H9 (cell line): ENCODE results near the gene PRKAG2. TPM values are rescaled to one million over a fixed set of nuclear protein-coding genes. Genes with fewer than 3 reads are reported as not detected.

Experiments
- DNase-seq: peaks from one replicate; pipeline ENCODE4 v3.0.0-alpha.2; 2017
- H2AFZ ChIP-seq: one replicate; pipeline ENCODE4 v1.6.1; 2013; ENCODE audit warnings: mild to moderate bottlenecking, low read length, control low read depth, moderate library complexity
- H2AK5ac ChIP-seq: 2 replicates; pipeline ENCODE4 v1.6.1; 2013; ENCODE audit warnings: low read length, control low read depth, mixed read lengths; ENCODE audit not compliant: insufficient read length
- H2BK120ac ChIP-seq: one replicate; pipeline ENCODE4 v1.6.1; 2013; ENCODE audit warnings: low read depth, mild to moderate bottlenecking, low read length, control low read depth, inconsistent platforms; ENCODE audit not compliant: poor library complexity, severe bottlenecking
- H2BK12ac ChIP-seq: 2 replicates; pipeline ENCODE4 v1.6.1; 2013; ENCODE audit warnings: low read length, control low read depth, mixed read lengths, low read depth; ENCODE audit not compliant: insufficient read length
- H2BK15ac ChIP-seq: 2 replicates; pipeline ENCODE4 v1.6.1; 2013; ENCODE audit warnings: low read depth, low read length, control low read depth
- H2BK20ac ChIP-seq: one replicate; pipeline ENCODE4 v1.6.1; 2013; ENCODE audit warnings: low read depth, mild to moderate bottlenecking, low read length, control low read depth, inconsistent platforms; ENCODE audit not compliant: poor library complexity, severe bottlenecking
- H2BK5ac ChIP-seq: 2 replicates; pipeline ENCODE4 v1.6.1; 2013; ENCODE audit warnings: low read length, control low read depth, mixed read lengths; ENCODE audit not compliant: insufficient read length
- H3K14ac ChIP-seq: 2 replicates; pipeline ENCODE4 v1.6.1; 2013; ENCODE audit warnings: low read length, control low read depth; ENCODE audit not compliant: insufficient read depth
- H3K18ac ChIP-seq: 2 replicates; pipeline ENCODE4 v1.6.1; 2013; ENCODE audit warnings: low read depth, mild to moderate bottlenecking, mixed read lengths, low read length, control low read depth; ENCODE audit not compliant: insufficient read length
- H3K23ac ChIP-seq: 2 replicates; pipeline ENCODE4 v1.6.1; 2013; ENCODE audit warnings: low read length, control low read depth, mixed read lengths, low read depth; ENCODE audit not compliant: insufficient read length
- H3K23me2 ChIP-seq: 2 replicates; pipeline ENCODE4 v1.6.1; 2013; ENCODE audit warnings: low read depth, mild to moderate bottlenecking, mixed read lengths, low read length, control low read depth; ENCODE audit not compliant: insufficient read length, poor library complexity, severe bottlenecking
- H3K27ac ChIP-seq: 2 replicates; pipeline ENCODE4 v1.5.1; 2013; ENCODE audit warnings: low read length, control low read depth, mixed read lengths, low read depth; ENCODE audit not compliant: insufficient read length
- H3K27me3 ChIP-seq: 2 replicates; pipeline ENCODE4 v1.6.1; 2013; ENCODE audit warnings: low read length, control low read depth, inconsistent platforms; ENCODE audit not compliant: insufficient read depth
- H3K4ac ChIP-seq: 2 replicates; pipeline ENCODE4 v1.6.1; 2013; ENCODE audit warnings: low read depth, mild to moderate bottlenecking, control low read depth, inconsistent platforms, low read length, moderate library complexity
- H3K4me1 ChIP-seq: 2 replicates; pipeline ENCODE4 v1.6.1; 2013; ENCODE audit warnings: low read length, control low read depth, inconsistent platforms; ENCODE audit not compliant: insufficient read depth
- H3K4me2 ChIP-seq: 2 replicates; pipeline ENCODE4 v1.6.1; 2013; ENCODE audit warnings: low read length, control low read depth, mixed read lengths; ENCODE audit not compliant: insufficient read length, insufficient read depth
- H3K56ac ChIP-seq: 2 replicates; pipeline ENCODE4 v1.6.1; 2013; ENCODE audit warnings: low read depth, mild to moderate bottlenecking, mixed read lengths, low read length, control low read depth; ENCODE audit not compliant: insufficient read length
- H3K79me1 ChIP-seq: 2 replicates; pipeline ENCODE4 v1.6.1; 2013; ENCODE audit warnings: low read depth, mild to moderate bottlenecking, moderate library complexity, low read length, control low read depth, inconsistent platforms; ENCODE audit not compliant: insufficient read depth, poor library complexity, severe bottlenecking
- H3K79me2 ChIP-seq: 2 replicates; pipeline ENCODE4 v1.6.1; 2013; ENCODE audit warnings: low read length, control low read depth, inconsistent platforms; ENCODE audit not compliant: insufficient read depth
- H3K9ac ChIP-seq: 2 replicates; pipeline ENCODE4 v1.6.1; 2013; ENCODE audit warnings: low read length, control low read depth, mixed read lengths; ENCODE audit not compliant: insufficient read length; ENCODE audit errors: extremely low read depth
- H3K9me3 ChIP-seq: one replicate; pipeline ENCODE4 v1.6.1; 2013; ENCODE audit warnings: low read depth, low read length, inconsistent platforms; ENCODE audit not compliant: control insufficient read depth
- H3T11ph ChIP-seq: one replicate; pipeline ENCODE4 v1.6.1; 2013; ENCODE audit warnings: mild to moderate bottlenecking, low read length, control low read depth, inconsistent platforms
- H4K20me1 ChIP-seq: one replicate; pipeline ENCODE4 v1.6.1; 2013; ENCODE audit not compliant: control insufficient read depth, insufficient read length, insufficient read depth
- H4K5ac ChIP-seq: 2 replicates; pipeline ENCODE4 v1.6.1; 2013; ENCODE audit warnings: low read depth, mild to moderate bottlenecking, mixed read lengths, low read length, control low read depth; ENCODE audit not compliant: insufficient read length
- H4K8ac ChIP-seq: replicated peaks from 2 replicates; pipeline ENCODE4 v1.6.1; 2013; ENCODE audit warnings: low read length, control low read depth, mixed read lengths, low read depth; ENCODE audit not compliant: insufficient read length
- H4K91ac ChIP-seq: 2 replicates; pipeline ENCODE4 v1.6.1; 2013; ENCODE audit warnings: low read depth, mild to moderate bottlenecking, moderate library complexity, mixed read lengths, low read length, control low read depth; ENCODE audit not compliant: insufficient read length
- H3K27ac Mint-ChIP-seq, 3 experiments: 2 replicates in 2 of 3; 3 replicates in 1 of 3; pipeline ENCODE4 v1.8.0; 2020 to 2021; ENCODE audit warnings: mixed read lengths in 3 of 3, mild to moderate bottlenecking in 1 of 3, moderate library complexity in 1 of 3
- H3K27me3 Mint-ChIP-seq: 2 replicates; pipeline ENCODE4 v1.8.0; 2021; ENCODE audit warnings: low read depth, mild to moderate bottlenecking, moderate library complexity, mixed read lengths
- H3K36me3 Mint-ChIP-seq, 3 experiments: 2 replicates in 2 of 3; 3 replicates in 1 of 3; pipeline ENCODE4 v1.8.0; 2020 to 2021; ENCODE audit warnings: low read depth in 3 of 3, mixed read lengths in 3 of 3; ENCODE audit not compliant: insufficient read depth in 1 of 3
- H3K4me1 Mint-ChIP-seq, 2 experiments: 2 replicates each; pipeline ENCODE4 v1.8.0; 2020; ENCODE audit warnings: mixed read lengths in 2 of 2
- H3K4me3 Mint-ChIP-seq, 2 experiments: 2 replicates in 1 of 2; 3 replicates in 1 of 2; pipeline ENCODE4 v1.8.0; 2020 to 2021; ENCODE audit warnings: mild to moderate bottlenecking in 2 of 2, mixed read lengths in 2 of 2, moderate library complexity in 1 of 2
- H3K9me3 Mint-ChIP-seq, 2 experiments: 2 replicates in 1 of 2; 3 replicates in 1 of 2; pipeline ENCODE4 v1.8.0; 2020; ENCODE audit warnings: mild to moderate bottlenecking in 2 of 2, mixed read lengths in 2 of 2, moderate library complexity in 1 of 2
- CTCF ChIP-seq: fragments of 200-600 bp; sonication (generic); conservative IDR thresholded peaks from 3 replicates; pipeline ENCODE4 v1.8.0; 2021; ENCODE audit warnings: antibody characterized with exemption, mild to moderate bottlenecking
- WGBS: extraction: QIAGEN DNeasy Blood & Tissue Kit; methylation state at CpG from one replicate; pipeline ENCODE4 v1.1.7; 2013; ENCODE audit warnings: missing lambda C conversion rate, low lambda C conversion rate, mixed read lengths; ENCODE audit not compliant: insufficient read length; ENCODE audit errors: extremely low coverage; 5-methylcytosine and 5-hydroxymethylcytosine counted together
- total RNA-seq: library from RNA; stranded (reverse); gene quantifications from 2 replicates; pipeline ENCODE4 v1.2.1, GENCODE V29; 2021

PRKAG2 gene
- total RNA-seq, 1 experiment from 2014 or later = 11.8 TPM

DNA sequence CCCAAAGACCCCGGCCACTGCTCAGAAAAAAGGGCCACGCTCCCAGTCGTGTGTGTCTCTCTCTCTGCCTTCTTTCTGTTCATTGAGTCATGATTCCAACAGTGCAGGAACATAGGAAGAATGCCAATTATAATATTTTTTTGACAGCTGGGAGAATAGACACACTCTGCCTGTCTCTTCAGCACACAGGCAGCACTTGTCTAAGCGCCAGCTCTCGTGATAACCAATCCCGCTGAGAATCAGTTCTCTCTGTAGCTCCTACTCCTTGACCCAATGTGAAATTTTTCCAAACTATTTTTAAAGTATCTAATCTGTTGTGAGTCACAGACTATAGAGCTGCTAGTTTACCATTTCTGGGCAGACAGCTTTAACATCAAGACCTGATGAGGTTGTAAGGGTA lies 211.5 kb downstream of the PRKAG2 start:
- 0 out of 2 replicates have a peak, but pooled peaks cover 6% of the 10 kb centered on the region for H3K27me3 Mint-ChIP-seq
- no peak overlapping the region for H3K9ac ChIP-seq

More for the DNA sequence above, 211.5 kb downstream of the PRKAG2 start:
- H3K4ac ChIP-seq = no peak overlapping the region
- peaks cover 2 to 4% of the 10 kb centered on the region in 2 experiments; a peak in 4 of 5 replicates for H3K9me3 Mint-ChIP-seq
- no peak overlapping the region for H3K4me2 ChIP-seq
- H4K20me1 ChIP-seq = peaks cover 2% of the 10 kb centered on the region
- no peaks in the 10 kb centered on the region for H3K4me1 Mint-ChIP-seq
- no peak overlapping the region for H4K91ac ChIP-seq
- no peak for DNase-seq
- peaks cover 0 to 4% (median 1%) of the 10 kb centered on the region in 3 experiments; a peak in 1 of 7 replicates for H3K36me3 Mint-ChIP-seq
- H3K9me3 ChIP-seq = no peaks in the 10 kb centered on the region
- H3K79me2 ChIP-seq = no peaks in the 10 kb centered on the region
- no peaks in the 10 kb centered on the region for H3K4me1 ChIP-seq
- no peak overlapping the region for H3K27ac ChIP-seq
- no peak overlapping the region for H4K5ac ChIP-seq
- H2BK20ac ChIP-seq = no peak overlapping the region
- H3K23ac ChIP-seq = no peak overlapping the region
- TF ChIP-seq CTCF = no peak
- no peak overlapping the region for H4K8ac ChIP-seq
- no peak overlapping the region for H2AFZ ChIP-seq
- no peak overlapping the region for H3K4me3 Mint-ChIP-seq
- H3T11ph ChIP-seq = no peak overlapping the region
- H3K23me2 ChIP-seq = no peaks in the 10 kb centered on the region
- no peak overlapping the region for H2BK5ac ChIP-seq
- H3K79me1 ChIP-seq = no peaks in the 10 kb centered on the region
- no peak overlapping the region for H2BK12ac ChIP-seq
- H3K18ac ChIP-seq = no peak overlapping the region
- no peaks in the 10 kb centered on the region for H3K27me3 ChIP-seq
- no CpG with 5 or more reads among the region's 6 CpGs for WGBS
- H2BK15ac ChIP-seq = no peak overlapping the region
- H3K56ac ChIP-seq = no peak overlapping the region
- H2BK120ac ChIP-seq = no peak overlapping the region
- H2AK5ac ChIP-seq = no peak overlapping the region
- no peak overlapping the region for H3K27ac Mint-ChIP-seq
- no peak overlapping the region for H3K14ac ChIP-seq
